H9 (cell line): Measurements from ENCODE around the gene TRPV6. TPM values are rescaled to one million over a fixed set of nuclear protein-coding genes. Genes with fewer than 3 reads are reported as not detected.

Source experiments
- DNase-seq: peaks from one replicate; pipeline ENCODE4 v3.0.0-alpha.2; 2017
- H2AFZ ChIP-seq: one replicate; pipeline ENCODE4 v1.6.1; 2013; ENCODE audit warnings: mild to moderate bottlenecking, low read length, control low read depth, moderate library complexity
- H2AK5ac ChIP-seq: 2 replicates; pipeline ENCODE4 v1.6.1; 2013; ENCODE audit warnings: low read length, control low read depth, mixed read lengths; ENCODE audit not compliant: insufficient read length
- H2BK120ac ChIP-seq: one replicate; pipeline ENCODE4 v1.6.1; 2013; ENCODE audit warnings: low read depth, mild to moderate bottlenecking, low read length, control low read depth, inconsistent platforms; ENCODE audit not compliant: poor library complexity, severe bottlenecking
- H2BK12ac ChIP-seq: 2 replicates; pipeline ENCODE4 v1.6.1; 2013; ENCODE audit warnings: low read length, control low read depth, mixed read lengths, low read depth; ENCODE audit not compliant: insufficient read length
- H2BK15ac ChIP-seq: 2 replicates; pipeline ENCODE4 v1.6.1; 2013; ENCODE audit warnings: low read depth, low read length, control low read depth
- H2BK20ac ChIP-seq: one replicate; pipeline ENCODE4 v1.6.1; 2013; ENCODE audit warnings: low read depth, mild to moderate bottlenecking, low read length, control low read depth, inconsistent platforms; ENCODE audit not compliant: poor library complexity, severe bottlenecking
- H2BK5ac ChIP-seq: 2 replicates; pipeline ENCODE4 v1.6.1; 2013; ENCODE audit warnings: low read length, control low read depth, mixed read lengths; ENCODE audit not compliant: insufficient read length
- H3K14ac ChIP-seq: 2 replicates; pipeline ENCODE4 v1.6.1; 2013; ENCODE audit warnings: low read length, control low read depth; ENCODE audit not compliant: insufficient read depth
- H3K18ac ChIP-seq: 2 replicates; pipeline ENCODE4 v1.6.1; 2013; ENCODE audit warnings: low read depth, mild to moderate bottlenecking, mixed read lengths, low read length, control low read depth; ENCODE audit not compliant: insufficient read length
- H3K23ac ChIP-seq: 2 replicates; pipeline ENCODE4 v1.6.1; 2013; ENCODE audit warnings: low read length, control low read depth, mixed read lengths, low read depth; ENCODE audit not compliant: insufficient read length
- H3K23me2 ChIP-seq: 2 replicates; pipeline ENCODE4 v1.6.1; 2013; ENCODE audit warnings: low read depth, mild to moderate bottlenecking, mixed read lengths, low read length, control low read depth; ENCODE audit not compliant: insufficient read length, poor library complexity, severe bottlenecking
- H3K27ac ChIP-seq: 2 replicates; pipeline ENCODE4 v1.5.1; 2013; ENCODE audit warnings: low read length, control low read depth, mixed read lengths, low read depth; ENCODE audit not compliant: insufficient read length
- H3K27me3 ChIP-seq: 2 replicates; pipeline ENCODE4 v1.6.1; 2013; ENCODE audit warnings: low read length, control low read depth, inconsistent platforms; ENCODE audit not compliant: insufficient read depth
- H3K4ac ChIP-seq: 2 replicates; pipeline ENCODE4 v1.6.1; 2013; ENCODE audit warnings: low read depth, mild to moderate bottlenecking, control low read depth, inconsistent platforms, low read length, moderate library complexity
- H3K4me1 ChIP-seq: 2 replicates; pipeline ENCODE4 v1.6.1; 2013; ENCODE audit warnings: low read length, control low read depth, inconsistent platforms; ENCODE audit not compliant: insufficient read depth
- H3K4me2 ChIP-seq: 2 replicates; pipeline ENCODE4 v1.6.1; 2013; ENCODE audit warnings: low read length, control low read depth, mixed read lengths; ENCODE audit not compliant: insufficient read length, insufficient read depth
- H3K56ac ChIP-seq: 2 replicates; pipeline ENCODE4 v1.6.1; 2013; ENCODE audit warnings: low read depth, mild to moderate bottlenecking, mixed read lengths, low read length, control low read depth; ENCODE audit not compliant: insufficient read length
- H3K79me1 ChIP-seq: 2 replicates; pipeline ENCODE4 v1.6.1; 2013; ENCODE audit warnings: low read depth, mild to moderate bottlenecking, moderate library complexity, low read length, control low read depth, inconsistent platforms; ENCODE audit not compliant: insufficient read depth, poor library complexity, severe bottlenecking
- H3K79me2 ChIP-seq: 2 replicates; pipeline ENCODE4 v1.6.1; 2013; ENCODE audit warnings: low read length, control low read depth, inconsistent platforms; ENCODE audit not compliant: insufficient read depth
- H3K9ac ChIP-seq: 2 replicates; pipeline ENCODE4 v1.6.1; 2013; ENCODE audit warnings: low read length, control low read depth, mixed read lengths; ENCODE audit not compliant: insufficient read length; ENCODE audit errors: extremely low read depth
- H3K9me3 ChIP-seq: one replicate; pipeline ENCODE4 v1.6.1; 2013; ENCODE audit warnings: low read depth, low read length, inconsistent platforms; ENCODE audit not compliant: control insufficient read depth
- H3T11ph ChIP-seq: one replicate; pipeline ENCODE4 v1.6.1; 2013; ENCODE audit warnings: mild to moderate bottlenecking, low read length, control low read depth, inconsistent platforms
- H4K20me1 ChIP-seq: one replicate; pipeline ENCODE4 v1.6.1; 2013; ENCODE audit not compliant: control insufficient read depth, insufficient read length, insufficient read depth
- H4K5ac ChIP-seq: 2 replicates; pipeline ENCODE4 v1.6.1; 2013; ENCODE audit warnings: low read depth, mild to moderate bottlenecking, mixed read lengths, low read length, control low read depth; ENCODE audit not compliant: insufficient read length
- H4K8ac ChIP-seq: replicated peaks from 2 replicates; pipeline ENCODE4 v1.6.1; 2013; ENCODE audit warnings: low read length, control low read depth, mixed read lengths, low read depth; ENCODE audit not compliant: insufficient read length
- H4K91ac ChIP-seq: 2 replicates; pipeline ENCODE4 v1.6.1; 2013; ENCODE audit warnings: low read depth, mild to moderate bottlenecking, moderate library complexity, mixed read lengths, low read length, control low read depth; ENCODE audit not compliant: insufficient read length
- H3K27ac Mint-ChIP-seq, 3 experiments: 2 replicates in 2 of 3; 3 replicates in 1 of 3; pipeline ENCODE4 v1.8.0; 2020 to 2021; ENCODE audit warnings: mixed read lengths in 3 of 3, mild to moderate bottlenecking in 1 of 3, moderate library complexity in 1 of 3
- H3K27me3 Mint-ChIP-seq: 2 replicates; pipeline ENCODE4 v1.8.0; 2021; ENCODE audit warnings: low read depth, mild to moderate bottlenecking, moderate library complexity, mixed read lengths
- H3K36me3 Mint-ChIP-seq, 3 experiments: 2 replicates in 2 of 3; 3 replicates in 1 of 3; pipeline ENCODE4 v1.8.0; 2020 to 2021; ENCODE audit warnings: low read depth in 3 of 3, mixed read lengths in 3 of 3; ENCODE audit not compliant: insufficient read depth in 1 of 3
- H3K4me1 Mint-ChIP-seq, 2 experiments: 2 replicates each; pipeline ENCODE4 v1.8.0; 2020; ENCODE audit warnings: mixed read lengths in 2 of 2
- H3K4me3 Mint-ChIP-seq, 2 experiments: 2 replicates in 1 of 2; 3 replicates in 1 of 2; pipeline ENCODE4 v1.8.0; 2020 to 2021; ENCODE audit warnings: mild to moderate bottlenecking in 2 of 2, mixed read lengths in 2 of 2, moderate library complexity in 1 of 2
- H3K9me3 Mint-ChIP-seq, 2 experiments: 2 replicates in 1 of 2; 3 replicates in 1 of 2; pipeline ENCODE4 v1.8.0; 2020; ENCODE audit warnings: mild to moderate bottlenecking in 2 of 2, mixed read lengths in 2 of 2, moderate library complexity in 1 of 2
- CTCF ChIP-seq: fragments of 200-600 bp; sonication (generic); conservative IDR thresholded peaks from 3 replicates; pipeline ENCODE4 v1.8.0; 2021; ENCODE audit warnings: antibody characterized with exemption, mild to moderate bottlenecking
- WGBS: extraction: QIAGEN DNeasy Blood & Tissue Kit; methylation state at CpG from one replicate; pipeline ENCODE4 v1.1.7; 2013; ENCODE audit warnings: missing lambda C conversion rate, low lambda C conversion rate, mixed read lengths; ENCODE audit not compliant: insufficient read length; ENCODE audit errors: extremely low coverage; 5-methylcytosine and 5-hydroxymethylcytosine counted together
- total RNA-seq: library from RNA; stranded (reverse); gene quantifications from 2 replicates; pipeline ENCODE4 v1.2.1, GENCODE V29; 2021

Gene TRPV6
- total RNA-seq, 1 experiment from 2014 or later, result 0.61 TPM

GRCh38 chr7:142898377-142899170 lies 13.0 kb upstream of the TRPV6 start:
- Histone ChIP-seq H3K23ac (no peak overlapping the region), H4K91ac (no peak overlapping the region), H2BK5ac (no peak overlapping the region), H2BK120ac (no peak overlapping the region), H3K79me2 (no peaks in the 10 kb centered on the region), H4K8ac (peak overlapping the region; percentile 46), H3K9me3 (no peaks in the 10 kb centered on the region), H4K5ac (no peak overlapping the region), H3K27me3 (no peaks in the 10 kb centered on the region), H3T11ph (no peak overlapping the region), H3K4me1 (no peaks in the 10 kb centered on the region; the same call in 1 of the 2 replicates), H3K4ac (no peak overlapping the region), H3K9ac (no peak overlapping the region), H3K4me2 (no peak overlapping the region), H3K56ac (no peak overlapping the region), H3K23me2 (no peaks in the 10 kb centered on the region), H4K20me1 (no peaks in the 10 kb centered on the region), H3K14ac (no peak overlapping the region), H2AFZ (no peak overlapping the region), H2BK20ac (no peak overlapping the region), H2BK12ac (no peak overlapping the region), H3K79me1 (no peaks in the 10 kb centered on the region), H3K18ac (no peak overlapping the region), H2AK5ac (no peak overlapping the region), H2BK15ac (no peak overlapping the region), H3K27ac (no peak overlapping the region)
- H3K36me3 Mint-ChIP-seq, result peaks cover 0 to 13% (median 0%) of the 10 kb centered on the region in 3 experiments; a peak in 3 of 7 replicates
- H3K27ac Mint-ChIP-seq, result peak overlapping the region in 1 of 3 experiments; percentile 97; a peak in 2 of 7 replicates
- H3K27me3 Mint-ChIP-seq, result peaks cover 18% of the 10 kb centered on the region
- DNase-seq, result no peak
- no peak for TF ChIP-seq CTCF
- H3K4me3 Mint-ChIP-seq, result no peak overlapping the region
- H3K4me1 Mint-ChIP-seq, result peaks cover 22 to 28% of the 10 kb centered on the region in 2 experiments
- H3K9me3 Mint-ChIP-seq, result peaks cover 7 to 10% of the 10 kb centered on the region in 2 experiments
- WGBS, result no CpG with 5 or more reads among the region's 3 CpGs
